PFSK-1 (cell line): Measurements from ENCODE around the gene DNM1L.

Experiments used
- FOXP2 ChIP-seq: optimal IDR thresholded peaks from 2 replicates; pipeline ENCODE3; 2011; ENCODE audit warnings: borderline replicate concordance, control low read depth, inconsistent platforms; ENCODE audit not compliant: insufficient read depth; ENCODE audit errors: extremely low read length, extremely low read depth
- POLR2AphosphoS5 ChIP-seq: IDR thresholded peaks from 2 replicates; pipeline ENCODE4 v1.6.1; 2012; ENCODE audit warnings: low read depth, mild to moderate bottlenecking, control low read depth, low read length, moderate library complexity
- SIN3A ChIP-seq: IDR thresholded peaks from 2 replicates; pipeline ENCODE4 v1.6.1; 2012; ENCODE audit warnings: mild to moderate bottlenecking, low read length, moderate library complexity, borderline replicate concordance; ENCODE audit not compliant: insufficient read depth
- TAF1 ChIP-seq: IDR thresholded peaks from 2 replicates; pipeline ENCODE4 v1.6.1; 2012; ENCODE audit warnings: low read length, control low read depth, borderline replicate concordance; ENCODE audit not compliant: insufficient read depth
- TF ChIP-seq, protein P1 (sequence below), 2 experiments: IDR thresholded peaks; 2 replicates each; pipeline versions ENCODE4 v1.6.1 to v1.8.0; 2011 to 2012; ENCODE audit warnings: low read depth in 2 of 2, low read length in 2 of 2, control low read depth in 1 of 2, inconsistent platforms in 1 of 2, mild to moderate bottlenecking in 1 of 2, moderate library complexity in 1 of 2; ENCODE audit not compliant: insufficient read depth in 1 of 2

Gene DNM1L

DNA sequence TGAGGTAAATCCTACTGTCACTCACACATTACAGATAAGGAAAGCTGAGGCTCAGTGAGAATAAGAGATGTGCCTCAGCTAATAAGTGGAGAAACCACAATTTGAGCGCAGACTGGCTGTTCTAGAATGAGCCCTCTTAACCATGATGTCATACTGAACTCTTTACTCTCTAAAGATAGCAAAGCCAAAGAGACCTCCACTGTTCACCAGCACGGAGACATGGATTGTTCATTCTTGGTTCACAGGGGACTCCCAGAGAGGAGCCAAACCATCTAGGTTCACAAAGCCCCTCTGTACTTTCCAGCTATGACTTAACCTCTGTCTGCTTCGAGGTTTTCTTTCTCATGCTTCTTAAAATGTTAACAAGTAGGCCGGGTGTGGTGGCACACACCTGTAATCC is 109.3 kb downstream of the DNM1L start:
- TF ChIP-seq FOXP2, result no peak
- TF ChIP-seq, protein P1, sequence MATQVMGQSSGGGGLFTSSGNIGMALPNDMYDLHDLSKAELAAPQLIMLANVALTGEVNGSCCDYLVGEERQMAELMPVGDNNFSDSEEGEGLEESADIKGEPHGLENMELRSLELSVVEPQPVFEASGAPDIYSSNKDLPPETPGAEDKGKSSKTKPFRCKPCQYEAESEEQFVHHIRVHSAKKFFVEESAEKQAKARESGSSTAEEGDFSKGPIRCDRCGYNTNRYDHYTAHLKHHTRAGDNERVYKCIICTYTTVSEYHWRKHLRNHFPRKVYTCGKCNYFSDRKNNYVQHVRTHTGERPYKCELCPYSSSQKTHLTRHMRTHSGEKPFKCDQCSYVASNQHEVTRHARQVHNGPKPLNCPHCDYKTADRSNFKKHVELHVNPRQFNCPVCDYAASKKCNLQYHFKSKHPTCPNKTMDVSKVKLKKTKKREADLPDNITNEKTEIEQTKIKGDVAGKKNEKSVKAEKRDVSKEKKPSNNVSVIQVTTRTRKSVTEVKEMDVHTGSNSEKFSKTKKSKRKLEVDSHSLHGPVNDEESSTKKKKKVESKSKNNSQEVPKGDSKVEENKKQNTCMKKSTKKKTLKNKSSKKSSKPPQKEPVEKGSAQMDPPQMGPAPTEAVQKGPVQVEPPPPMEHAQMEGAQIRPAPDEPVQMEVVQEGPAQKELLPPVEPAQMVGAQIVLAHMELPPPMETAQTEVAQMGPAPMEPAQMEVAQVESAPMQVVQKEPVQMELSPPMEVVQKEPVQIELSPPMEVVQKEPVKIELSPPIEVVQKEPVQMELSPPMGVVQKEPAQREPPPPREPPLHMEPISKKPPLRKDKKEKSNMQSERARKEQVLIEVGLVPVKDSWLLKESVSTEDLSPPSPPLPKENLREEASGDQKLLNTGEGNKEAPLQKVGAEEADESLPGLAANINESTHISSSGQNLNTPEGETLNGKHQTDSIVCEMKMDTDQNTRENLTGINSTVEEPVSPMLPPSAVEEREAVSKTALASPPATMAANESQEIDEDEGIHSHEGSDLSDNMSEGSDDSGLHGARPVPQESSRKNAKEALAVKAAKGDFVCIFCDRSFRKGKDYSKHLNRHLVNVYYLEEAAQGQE (IDR thresholded peaks at IDR 0.05; ENCODE audit: insufficient read depth in 1 of 2, low read depth in 2 of 2, low read length in 2 of 2), result no peak
- TF ChIP-seq POLR2AphosphoS5, result no peak
- TF ChIP-seq TAF1, result no peak
- TF ChIP-seq SIN3A, result no peak

DNA sequence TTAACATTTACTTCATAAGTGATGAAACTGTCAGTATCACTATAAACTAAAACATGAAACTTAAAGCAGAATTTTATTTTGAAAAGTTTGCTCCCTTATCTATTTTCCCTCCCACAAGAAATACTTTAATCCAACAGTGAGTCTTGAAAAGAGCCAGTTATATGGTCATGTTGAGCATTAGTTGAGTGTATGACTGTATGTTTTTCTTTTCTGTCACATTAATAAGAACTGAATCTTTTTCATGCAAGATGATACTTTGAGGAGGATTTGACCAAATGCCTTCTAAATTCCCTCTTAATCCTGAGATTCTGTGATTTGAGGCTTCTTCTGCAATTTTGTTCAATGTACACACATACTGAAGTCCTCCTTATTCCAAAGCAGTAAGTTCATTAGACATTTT is 110.3 kb downstream of the DNM1L start:
- TF ChIP-seq FOXP2, result no peak
- TF ChIP-seq, protein P1 (IDR thresholded peaks at IDR 0.05; ENCODE audit: insufficient read depth in 1 of 2, low read depth in 2 of 2, low read length in 2 of 2), result no peak
- no peak for TF ChIP-seq SIN3A
- no peak for TF ChIP-seq TAF1
- TF ChIP-seq POLR2AphosphoS5, result no peak

DNA sequence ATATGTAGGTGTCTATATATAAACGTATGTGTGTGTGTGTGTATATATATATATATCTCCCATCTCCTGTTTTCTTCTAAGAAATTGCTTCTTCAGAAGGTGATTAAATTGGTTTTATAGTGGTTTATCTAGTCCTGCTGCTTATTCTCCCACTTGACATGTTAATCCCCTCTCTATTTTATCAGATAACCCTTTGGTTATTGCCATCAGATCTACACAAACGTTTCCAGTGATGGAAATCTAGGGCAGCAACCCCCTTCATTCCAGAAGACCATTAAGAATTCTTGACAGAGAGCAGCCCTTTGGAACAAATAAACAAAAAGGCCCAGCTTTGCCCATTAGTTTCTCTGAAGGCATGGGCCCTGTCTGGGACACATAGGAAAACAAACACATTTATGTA is 110.8 kb downstream of the DNM1L start:
- TF ChIP-seq SIN3A, result no peak
- TF ChIP-seq, protein P1 (IDR thresholded peaks at IDR 0.05; ENCODE audit: insufficient read depth in 1 of 2, low read depth in 2 of 2, low read length in 2 of 2), result no peak
- TF ChIP-seq POLR2AphosphoS5, result no peak
- TF ChIP-seq FOXP2, result no peak
- no peak for TF ChIP-seq TAF1

DNA sequence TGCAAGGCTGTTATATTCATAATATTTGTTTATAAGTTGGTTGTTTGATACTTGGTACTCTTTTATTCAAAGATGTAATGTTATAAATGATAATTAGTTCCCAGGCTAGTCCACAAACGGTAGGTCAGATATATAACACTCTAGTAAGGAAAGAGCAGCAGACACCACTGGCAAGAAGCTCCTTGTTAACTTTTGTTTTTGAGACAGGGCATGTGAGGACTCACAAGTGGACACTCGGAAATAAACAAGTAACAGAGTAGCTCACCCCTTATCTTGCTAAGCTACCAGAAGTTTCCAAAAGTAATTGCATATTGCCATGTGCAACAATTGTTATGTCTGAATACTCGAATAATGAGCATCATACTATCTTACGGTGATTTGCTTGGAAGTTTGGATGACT is 115.2 kb downstream of the DNM1L start:
- TF ChIP-seq, protein P1 (IDR thresholded peaks at IDR 0.05; ENCODE audit: insufficient read depth in 1 of 2, low read depth in 2 of 2, low read length in 2 of 2), result no peak
- TF ChIP-seq SIN3A, result no peak
- no peak for TF ChIP-seq FOXP2
- TF ChIP-seq TAF1, result no peak
- no peak for TF ChIP-seq POLR2AphosphoS5
